GM21528 (cell line): ENCODE measurements around the gene TNFAIP1.
"Not testable (repeated sequence)": the region's sequence is repeated elsewhere in the genome, so short reads cannot be mapped to it uniquely, and the experiment has no call there.

Experiments
- ATAC-seq: cut with Tn5 transposase; IDR thresholded peaks from one replicate; pipeline ENCODE4 v1.9.1; 2021; ENCODE audit warnings: mild to moderate bottlenecking, moderate library complexity; ENCODE audit not compliant: unreplicated experiment, low FRiP score

The TNFAIP1 gene

GRCh38 chr17:28335201-28335958 lies at the start of gene TNFAIP1, which contains the start of gene IFT20:
TNFAIP1 (plus strand) TSS chr17:28335761; CDS start chr17:28339522, 3,761 bp downstream.
IFT20 (minus strand) TSS chr17:28335472; CDS start chr17:28331985, 3,487 bp downstream.
- peak; percentile 92 for ATAC-seq

GRCh38 chr17:28285965-28286364 lies 49.6 kb upstream of the TNFAIP1 start:
- no peak for ATAC-seq

GRCh38 chr17:28290703-28291102 lies 44.9 kb upstream of the TNFAIP1 start:
- ATAC-seq = no peak

- ATAC-seq = no peak
Measured at GRCh38 chr17:28291780-28292330, 43.7 kb upstream of the TNFAIP1 start.

- ATAC-seq = not testable (repeated sequence)
Measured at GRCh38 chr17:28292878-28293277, 42.7 kb upstream of the TNFAIP1 start.

GRCh38 chr17:28293994-28294393 lies 41.6 kb upstream of the TNFAIP1 start:
- ATAC-seq = no peak

- no peak for ATAC-seq
Measured at GRCh38 chr17:28295677-28296578, 39.6 kb upstream of the TNFAIP1 start.

GRCh38 chr17:28298449-28298848 lies 37.1 kb upstream of the TNFAIP1 start:
- ATAC-seq = no peak

- ATAC-seq = no peak
Measured at GRCh38 chr17:28306954-28307401, 28.6 kb upstream of the TNFAIP1 start.

GRCh38 chr17:28313841-28314240 lies 21.7 kb upstream of the TNFAIP1 start:
- no peak for ATAC-seq

GRCh38 chr17:28315846-28316705 lies 19.5 kb upstream of the TNFAIP1 start:
- ATAC-seq = no peak

GRCh38 chr17:28317099-28317965 lies 18.2 kb upstream of the TNFAIP1 start:
- ATAC-seq = no peak

- ATAC-seq = peak; percentile 5
Measured at GRCh38 chr17:28317966-28318758, 17.4 kb upstream of the TNFAIP1 start.

- ATAC-seq = peak; percentile 95
Measured at GRCh38 chr17:28318759-28319597, 16.6 kb upstream of the TNFAIP1 start, which contains the start of gene TMEM97. TMEM97 (plus strand) TSS chr17:28319200; CDS start chr17:28319240, 40 bp downstream.

- no peak for ATAC-seq
Measured at GRCh38 chr17:28319598-28319935, 16.0 kb upstream of the TNFAIP1 start.

GRCh38 chr17:28320215-28321061 lies 15.1 kb upstream of the TNFAIP1 start:
- ATAC-seq = no peak
